Tibial artery (tissue), 4 donors: Measurements from ENCODE around the gene INPPL1.

Source experiments
- DNase-seq, 2 donors: peaks; one replicate each; pipeline ENCODE4 v3.0.0-alpha.2; 2019
- H3K27ac ChIP-seq, 2 donors: fragments of 200-600 bp; sonication (generic) in 1 of 2; 1 replicate in 1 of 2; 2 replicates in 1 of 2; pipeline ENCODE4 v1.5.1; 2018 to 2019; ENCODE audit warnings: mild to moderate bottlenecking in 1 of 2
- H3K27me3 ChIP-seq, 2 donors: fragments of 200-600 bp; sonication (generic) in 1 of 2; one replicate each; pipeline versions ENCODE4 v1.5.1 to v1.6.0; 2016 to 2019
- H3K36me3 ChIP-seq, 3 donors: fragments of 200-600 bp; sonication (generic) in 2 of 3; one replicate each; pipeline ENCODE4 v1.5.1; 2016 to 2019; ENCODE audit warnings: mild to moderate bottlenecking in 2 of 3
- H3K4me1 ChIP-seq, 4 donors: fragments of 200-600 bp; sonication (generic) in 2 of 4; 1 replicate in 3 of 4; 2 replicates in 1 of 4; pipeline ENCODE4 v1.5.1; 2016 to 2019
- H3K4me3 ChIP-seq, 2 donors: fragments of 200-600 bp; sonication (generic) in 1 of 2; 1 replicate in 1 of 2; 2 replicates in 1 of 2; pipeline ENCODE4 v1.5.1; 2018 to 2019; ENCODE audit warnings: mild to moderate bottlenecking in 2 of 2
- H3K9me3 ChIP-seq, 3 donors: fragments of 200-600 bp; sonication (generic) in 1 of 3; one replicate each; pipeline ENCODE4 v1.5.1; 2016 to 2019
- CTCF ChIP-seq, 2 experiments: fragments of 200-600 bp in 1 of 2; fragments of 450-650 bp in 1 of 2; IDR thresholded peaks; one replicate each; pipeline ENCODE4 v1.5.1; 2017 to 2019; ENCODE audit warnings: antibody characterized with exemption in 2 of 2, mild to moderate bottlenecking in 1 of 2, moderate library complexity in 1 of 2
- intact Hi-C: fragments of 100-400 bp; cut with DNase I; formaldehyde crosslinking; loops from one replicate; pipeline ENCODE4 v1.15.0; 2023; ENCODE audit warnings: low total_unique reads

INPPL1 gene

GRCh38 chr11:72222106-72222891 is 2.3 kb upstream of the INPPL1 start:
- Histone ChIP-seq H3K36me3 (peaks cover 0 to 10% (median 7%) of the 10 kb centered on the region in 3 donors), H3K9me3 (no peaks in the 10 kb centered on the region), H3K4me3 (peak overlapping the region; percentile 81 to 89), H3K4me1 (peaks cover 0 to 41% (median 24%) of the 10 kb centered on the region in 4 donors), H3K27ac (peak overlapping the region; percentile 96 to 97), H3K27me3 (peaks cover 0 to 3% of the 10 kb centered on the region in 2 donors)
- DNase-seq: peak in 1 of 2 donors; percentile 66
- TF ChIP-seq CTCF (IDR thresholded peaks at IDR 0.05): no peak
- intact Hi-C loops: no loop called here

GRCh38 chr11:72222907-72223614 is 1.5 kb upstream of the INPPL1 start:
- peak overlapping the region; percentile 81 to 89 for H3K4me3 ChIP-seq
- peak; percentile 19 to 20 for TF ChIP-seq CTCF (IDR thresholded peaks at IDR 0.05)
- intact Hi-C loops: no loop called here
- peak overlapping the region; percentile 96 to 97 for H3K27ac ChIP-seq
- H3K4me1 ChIP-seq: peaks cover 0 to 48% (median 30%) of the 10 kb centered on the region in 4 donors
- DNase-seq: peak; percentile 95 to 98
- H3K36me3 ChIP-seq: peaks cover under 1 to 18% (median 8%) of the 10 kb centered on the region in 3 donors
- H3K9me3 ChIP-seq: no peaks in the 10 kb centered on the region
- no peaks in the 10 kb centered on the region for H3K27me3 ChIP-seq

GRCh38 chr11:72223615-72224563 is 678 bp upstream of the INPPL1 start:
- DNase-seq: peak; percentile 72 to 88
- intact Hi-C loops: no loop called here

DNA sequence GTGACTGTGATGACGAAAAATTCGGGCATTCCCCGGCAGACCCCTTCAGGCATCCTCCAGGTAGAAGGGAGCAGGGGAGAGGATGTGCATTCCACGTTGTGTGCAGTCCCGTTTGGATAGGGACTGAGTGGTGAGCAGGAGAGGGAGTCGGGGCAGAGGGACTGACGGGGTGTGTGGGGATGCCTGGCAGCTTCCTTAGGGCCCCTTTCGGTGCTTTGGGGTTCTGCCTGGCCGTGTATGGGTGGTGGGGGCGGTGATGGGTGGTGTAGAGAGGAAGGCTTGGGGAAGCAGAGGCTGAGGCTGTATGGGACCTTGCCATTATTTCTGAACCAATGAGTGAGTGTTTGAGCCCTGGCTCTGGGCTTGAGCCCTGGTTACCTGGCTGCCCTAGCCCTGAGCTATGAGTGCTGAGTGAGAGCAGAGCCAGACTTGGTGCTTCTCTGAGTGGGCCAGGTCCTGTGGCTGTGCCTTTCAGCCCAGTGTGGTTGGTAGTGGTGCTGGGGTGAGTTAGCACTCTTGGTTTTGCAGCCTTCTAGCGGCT is 914 bp downstream of the INPPL1 start:
- H3K27ac ChIP-seq: peak overlapping the region; percentile 96 to 97

More at GRCh38 chr11:72223615-72224563, 678 bp upstream of the INPPL1 start:
- Histone ChIP-seq H3K9me3 (no peaks in the 10 kb centered on the region), H3K36me3 (peaks cover 8 to 26% (median 16%) of the 10 kb centered on the region in 3 donors), H3K27me3 (no peaks in the 10 kb centered on the region), H3K4me3 (peak overlapping the region; percentile 81 to 89), H3K4me1 (peaks cover 0 to 53% (median 30%) of the 10 kb centered on the region in 4 donors), H3K27ac (peak overlapping the region; percentile 96 to 97)
- no peak for TF ChIP-seq CTCF (IDR thresholded peaks at IDR 0.05)

More for the DNA sequence above, 914 bp downstream of the INPPL1 start:
- Histone ChIP-seq H3K4me3 (peak overlapping the region; percentile 81 to 89), H3K36me3 (peaks cover 24 to 42% (median 32%) of the 10 kb centered on the region in 3 donors), H3K27me3 (no peaks in the 10 kb centered on the region), H3K4me1 (peaks cover 0 to 53% (median 30%) of the 10 kb centered on the region in 4 donors), H3K9me3 (no peaks in the 10 kb centered on the region)
- DNase-seq: peak in 1 of 2 donors; percentile 65
- TF ChIP-seq CTCF (IDR thresholded peaks at IDR 0.05): no peak
- intact Hi-C loops: no loop called here
